GM12878 (cell line): ENCODE data around the gene SEC11A.

Source experiments
- CBX5 ChIP-seq: sonication (generic); IDR thresholded peaks from 2 replicates; pipeline ENCODE4 v1.6.1; 2016; ENCODE audit warnings: low read depth, moderate library complexity, mild to moderate bottlenecking, inconsistent platforms
- CTCF ChIP-seq, 3 experiments: IDR thresholded peaks in 2 of 3; conservative IDR thresholded peaks in 1 of 3; 2 replicates each; pipeline ENCODE4 v1.5.1; 2011; ENCODE audit warnings: low read depth in 3 of 3, low read length in 3 of 3, mild to moderate bottlenecking in 3 of 3, control low read depth in 2 of 3, moderate library complexity in 2 of 3, inconsistent platforms in 1 of 3, mixed read lengths in 1 of 3; ENCODE audit not compliant: control insufficient read depth in 2 of 3, insufficient read depth in 1 of 3; ENCODE audit errors: extremely low read depth in 1 of 3
- YY1 ChIP-seq: IDR thresholded peaks from 2 replicates; pipeline ENCODE4 v1.6.1; 2011; ENCODE audit warnings: low read depth, mild to moderate bottlenecking, low read length
- ZBTB11 ChIP-seq: fragments of 450-650 bp; formaldehyde crosslinking; IDR thresholded peaks from 2 replicates; pipeline ENCODE4 v1.5.0; 2022; ENCODE audit warnings: mild to moderate bottlenecking, missing genetic modification characterization
- ZBTB4 ChIP-seq: fragments of 450-650 bp; formaldehyde crosslinking; IDR thresholded peaks from 2 replicates; pipeline ENCODE4 v1.4.0; 2022; ENCODE audit warnings: mild to moderate bottlenecking, moderate library complexity

GRCh38 chr15:84760219-84760618, 44.3 kb upstream of the SEC11A start:
- no peak for TF ChIP-seq CTCF (IDR thresholded peaks at IDR 0.05 in 2 of 3, conservative IDR thresholded peaks at IDR 0.05 in 1 of 3; ENCODE audit: control insufficient read depth in 2 of 3, extremely low read depth in 1 of 3, insufficient read depth in 1 of 3, low read depth in 3 of 3, low read length in 3 of 3)
- no peak for TF ChIP-seq YY1
- TF ChIP-seq ZBTB4: no peak
- TF ChIP-seq CBX5: no peak
- no peak for TF ChIP-seq ZBTB11 (CRISPR knock-in tag)
